ENCODE measurements around the gene IQCH.

GRCh38 chr15:67253549-67254237, 893 bp upstream of the IQCH start:
- no peak for TF ChIP-seq YY1 (IDR thresholded peaks at IDR 0.05; ENCODE audit: insufficient read depth, insufficient read length)
- TF ChIP-seq SUZ12 (IDR thresholded peaks at IDR 0.05; ENCODE audit: extremely low read depth, insufficient read depth, insufficient read length): no peak

Measured in NT2/D1 (cell line).